Endodermal cell (in vitro differentiated cells): ENCODE data around the gene CAMTA1. TPM values are rescaled to one million over a fixed set of nuclear protein-coding genes. Genes with fewer than 3 reads are reported as not detected.

Experiments
- DNase-seq: peaks from one replicate; pipeline ENCODE4 v3.0.0-alpha.2; 2017
- H3K27ac ChIP-seq: 2 replicates; pipeline ENCODE4 v1.5.1; 2013; ENCODE audit warnings: mild to moderate bottlenecking, low read depth, low read length, moderate library complexity
- H3K27me3 ChIP-seq: 2 replicates; pipeline ENCODE4 v1.6.1; 2013; ENCODE audit warnings: mild to moderate bottlenecking, low read length, moderate library complexity; ENCODE audit not compliant: insufficient read depth, control insufficient read depth, poor library complexity, severe bottlenecking
- H3K36me3 ChIP-seq: 2 replicates; pipeline ENCODE4 v1.7.0; 2013; ENCODE audit warnings: mild to moderate bottlenecking, low read length, moderate library complexity; ENCODE audit not compliant: control insufficient read depth, insufficient read depth
- H3K4me1 ChIP-seq: one replicate; pipeline ENCODE4 v1.7.0; 2013; ENCODE audit warnings: low read length; ENCODE audit not compliant: control insufficient read depth, insufficient read depth
- H3K4me3 ChIP-seq: 2 replicates; pipeline ENCODE4 v1.5.1; 2013; ENCODE audit warnings: mild to moderate bottlenecking, low read length, moderate library complexity
- H3K9ac ChIP-seq: 2 replicates; pipeline ENCODE4 v1.6.1; 2013; ENCODE audit warnings: mild to moderate bottlenecking, low read length, moderate library complexity; ENCODE audit not compliant: poor library complexity, severe bottlenecking; ENCODE audit errors: extremely low read depth
- H3K9me3 ChIP-seq: 2 replicates; pipeline ENCODE4 v1.6.1; 2013; ENCODE audit warnings: mild to moderate bottlenecking, low read length, moderate library complexity; ENCODE audit not compliant: control insufficient read depth
- H3K27ac Mint-ChIP-seq: 2 replicates; pipeline ENCODE4 v1.8.0; 2020; ENCODE audit warnings: mixed read lengths
- H3K27me3 Mint-ChIP-seq: 2 replicates; pipeline ENCODE4 v1.8.0; 2021; ENCODE audit warnings: mild to moderate bottlenecking, mixed read lengths; ENCODE audit not compliant: insufficient read depth
- H3K36me3 Mint-ChIP-seq: 2 replicates; pipeline ENCODE4 v1.8.0; 2020; ENCODE audit warnings: low read depth, mixed read lengths
- H3K4me1 Mint-ChIP-seq: 2 replicates; pipeline ENCODE4 v1.8.0; 2020; ENCODE audit warnings: mixed read lengths
- H3K4me3 Mint-ChIP-seq: 2 replicates; pipeline ENCODE4 v1.8.0; 2020; ENCODE audit warnings: mild to moderate bottlenecking, moderate library complexity, mixed read lengths
- H3K9me3 Mint-ChIP-seq: 2 replicates; pipeline ENCODE4 v1.8.0; 2020; ENCODE audit warnings: mild to moderate bottlenecking, mixed read lengths
- CTCF ChIP-seq: fragments of 200-600 bp; sonication (generic); conservative IDR thresholded peaks from 2 replicates; pipeline ENCODE4 v1.5.0; 2021; ENCODE audit warnings: antibody characterized with exemption, mild to moderate bottlenecking
- WGBS, 2 experiments: methylation state at CpG; one replicate each; pipeline versions ENCODE4 v1.1.5 to v1.1.7; 2013; ENCODE audit warnings: missing lambda C conversion rate in 2 of 2, mixed read lengths in 1 of 2; ENCODE audit not compliant: insufficient coverage in 1 of 2, insufficient read length in 1 of 2; 5-methylcytosine and 5-hydroxymethylcytosine counted together
- total RNA-seq, 2 donors: library from RNA; stranded (reverse); fragmentation: NEBNext Ultra II Directional in 1 of 2; extraction: Animal tissue kit (Norgen Biotek cat#: 25700) in 1 of 2; gene quantifications; 2 replicates in 1 of 2; 3 replicates in 1 of 2; pipeline ENCODE4 v1.2.1, GENCODE V29; 2021

Gene CAMTA1
- total RNA-seq, 2 donors from 2014 or later: 123 to 137 TPM

DNA sequence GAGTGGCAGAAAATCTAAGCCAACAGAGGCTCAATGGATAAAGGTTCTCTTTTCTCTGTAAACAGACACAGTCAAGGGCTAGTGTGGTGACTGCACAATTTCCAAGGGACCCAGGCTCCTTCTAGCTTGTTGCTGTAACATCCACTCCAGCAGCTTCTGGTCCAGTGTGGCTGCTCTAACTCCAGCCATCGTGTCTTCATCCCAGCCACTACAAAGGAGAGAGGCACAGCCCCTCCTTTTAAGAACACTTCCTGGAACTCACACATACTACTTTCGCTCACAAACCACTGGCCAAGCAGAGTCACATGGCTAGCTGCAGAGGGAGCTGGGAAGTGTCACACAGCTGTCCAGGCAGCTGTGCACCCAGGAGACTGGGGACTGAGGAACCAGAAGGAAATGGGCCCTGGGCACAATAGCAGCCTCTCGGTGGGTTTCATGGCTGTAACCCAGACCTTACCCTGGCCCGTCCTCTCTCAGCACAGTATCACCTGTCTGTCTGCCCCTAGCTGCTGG is 797.3 kb downstream of the CAMTA1 start:
- Mint-ChIP-seq H3K4me1 (no peaks in the 10 kb centered on the region), H3K9me3 (no peaks in the 10 kb centered on the region), H3K27me3 (peaks cover 1% of the 10 kb centered on the region), H3K4me3 (no peak overlapping the region), H3K27ac (no peak overlapping the region), H3K36me3 (no peaks in the 10 kb centered on the region)
- no peak for DNase-seq
- WGBS, 2 experiments: 97 to 100% methylated on average over 2 to 4 of the region's 4 CpGs
- Histone ChIP-seq H3K36me3 (no peaks in the 10 kb centered on the region), H3K9me3 (no peaks in the 10 kb centered on the region), H3K27me3 (no peaks in the 10 kb centered on the region), H3K9ac (no peak overlapping the region), H3K4me3 (no peak overlapping the region), H3K27ac (no peak overlapping the region), H3K4me1 (peaks cover 9% of the 10 kb centered on the region)
- no peak for TF ChIP-seq CTCF

GRCh38 chr1:7583291-7584096 is 798.2 kb downstream of the CAMTA1 start:
- H3K27me3 Mint-ChIP-seq: peaks cover 1% of the 10 kb centered on the region
- TF ChIP-seq CTCF: peak; percentile 47
- 74 to 87% methylated on average over 10 to 15 of the region's 15 CpGs for WGBS, 2 experiments

GRCh38 chr1:7584157-7584556 is 798.9 kb downstream of the CAMTA1 start:
- DNase-seq: no peak
- Histone ChIP-seq H3K9ac (no peak overlapping the region), H3K4me1 (peaks cover 9% of the 10 kb centered on the region), H3K4me3 (no peak overlapping the region), H3K9me3 (no peaks in the 10 kb centered on the region), H3K27me3 (no peaks in the 10 kb centered on the region), H3K36me3 (no peaks in the 10 kb centered on the region), H3K27ac (no peak overlapping the region)
- Mint-ChIP-seq H3K27ac (peak overlapping the region; percentile 72), H3K9me3 (no peaks in the 10 kb centered on the region), H3K4me3 (no peak overlapping the region), H3K4me1 (no peaks in the 10 kb centered on the region), H3K36me3 (no peaks in the 10 kb centered on the region), H3K27me3 (peaks cover 1% of the 10 kb centered on the region)
- no peak for TF ChIP-seq CTCF
- WGBS, 2 experiments: 93 to 99% methylated on average over 9 to 11 of the region's 11 CpGs

More at GRCh38 chr1:7583291-7584096, 798.2 kb downstream of the CAMTA1 start:
- no peaks in the 10 kb centered on the region for H3K36me3 ChIP-seq
- H3K4me1 ChIP-seq: peaks cover 9% of the 10 kb centered on the region
- H3K27ac ChIP-seq: no peak overlapping the region
- Mint-ChIP-seq H3K4me3 (no peak overlapping the region), H3K36me3 (no peaks in the 10 kb centered on the region), H3K27ac (no peak overlapping the region), H3K9me3 (no peaks in the 10 kb centered on the region), H3K4me1 (no peaks in the 10 kb centered on the region)
- peak; percentile 66 for DNase-seq
- H3K4me3 ChIP-seq: no peak overlapping the region
- H3K9me3 ChIP-seq: no peaks in the 10 kb centered on the region
- H3K27me3 ChIP-seq: no peaks in the 10 kb centered on the region
- no peak overlapping the region for H3K9ac ChIP-seq
